Mesendoderm (in vitro differentiated cells): ENCODE measurements around the gene AADAT.

Experiments used
- DNase-seq: peaks from one replicate; pipeline ENCODE4 v3.0.0; 2013
- H2AK5ac ChIP-seq: 2 replicates; pipeline ENCODE4 v1.6.1; 2013; ENCODE audit warnings: low read length, inconsistent platforms
- H2BK120ac ChIP-seq: 2 replicates; pipeline ENCODE4 v1.6.1; 2013; ENCODE audit warnings: low read depth, mild to moderate bottlenecking, low read length, moderate library complexity, mixed read lengths
- H2BK15ac ChIP-seq: replicated peaks from 2 replicates; pipeline ENCODE4 v1.6.1; 2013; ENCODE audit warnings: low read depth, mild to moderate bottlenecking, moderate library complexity
- H2BK5ac ChIP-seq: 2 replicates; pipeline ENCODE4 v1.6.1; 2013; ENCODE audit warnings: low read length, inconsistent platforms
- H3K18ac ChIP-seq: 2 replicates; pipeline ENCODE4 v1.6.1; 2013; ENCODE audit warnings: mild to moderate bottlenecking, low read length, mixed read lengths
- H3K23ac ChIP-seq: one replicate; pipeline ENCODE4 v1.6.1; 2013; ENCODE audit warnings: low read length
- H3K27ac ChIP-seq: 2 replicates; pipeline ENCODE4 v1.5.1; 2013; ENCODE audit warnings: low read depth, mild to moderate bottlenecking, inconsistent platforms, low read length, moderate library complexity
- H3K27me3 ChIP-seq: 2 replicates; pipeline ENCODE4 v1.6.1; 2013; ENCODE audit warnings: low read length, control low read depth, mild to moderate bottlenecking, inconsistent platforms; ENCODE audit not compliant: insufficient read depth, poor library complexity
- H3K36me3 ChIP-seq: 2 replicates; pipeline ENCODE4 v1.6.1; 2013; ENCODE audit warnings: low read length, inconsistent platforms; ENCODE audit not compliant: control insufficient read depth, insufficient read depth
- H3K4ac ChIP-seq: one replicate; pipeline ENCODE4 v1.6.1; 2013; ENCODE audit warnings: low read depth, mild to moderate bottlenecking, low read length, moderate library complexity
- H3K4me1 ChIP-seq: 2 replicates; pipeline ENCODE4 v1.6.1; 2013; ENCODE audit warnings: low read depth, low read length, inconsistent platforms; ENCODE audit not compliant: control insufficient read depth
- H3K4me2 ChIP-seq: 2 replicates; pipeline ENCODE4 v1.6.1; 2013; ENCODE audit warnings: low read length
- H3K4me3 ChIP-seq: 2 replicates; pipeline ENCODE4 v1.5.1; 2013; ENCODE audit warnings: mild to moderate bottlenecking, low read length
- H3K56ac ChIP-seq: one replicate; pipeline ENCODE4 v1.6.1; 2013; ENCODE audit warnings: low read length
- H3K79me1 ChIP-seq: 2 replicates; pipeline ENCODE4 v1.6.1; 2013; ENCODE audit warnings: low read length, inconsistent platforms
- H3K79me2 ChIP-seq: 2 replicates; pipeline ENCODE4 v1.6.1; 2013; ENCODE audit warnings: mild to moderate bottlenecking, low read length; ENCODE audit not compliant: control insufficient read depth, insufficient read depth
- H3K9ac ChIP-seq: 2 replicates; pipeline ENCODE4 v1.6.1; 2013; ENCODE audit warnings: low read length, inconsistent platforms
- H4K5ac ChIP-seq: one replicate; pipeline ENCODE4 v1.6.1; 2013; ENCODE audit warnings: low read length
- H4K8ac ChIP-seq: one replicate; pipeline ENCODE4 v1.6.1; 2013; ENCODE audit warnings: low read depth, mild to moderate bottlenecking, control low read depth, low read length, moderate library complexity
- WGBS: extraction: QIAGEN DNeasy Blood & Tissue Kit; methylation state at CpG from one replicate; pipeline ENCODE4 v1.1.7; 2013; ENCODE audit warnings: low lambda C conversion rate, missing lambda C conversion rate; ENCODE audit not compliant: insufficient coverage; ENCODE audit errors: extremely low coverage; 5-methylcytosine and 5-hydroxymethylcytosine counted together

AADAT gene

DNA sequence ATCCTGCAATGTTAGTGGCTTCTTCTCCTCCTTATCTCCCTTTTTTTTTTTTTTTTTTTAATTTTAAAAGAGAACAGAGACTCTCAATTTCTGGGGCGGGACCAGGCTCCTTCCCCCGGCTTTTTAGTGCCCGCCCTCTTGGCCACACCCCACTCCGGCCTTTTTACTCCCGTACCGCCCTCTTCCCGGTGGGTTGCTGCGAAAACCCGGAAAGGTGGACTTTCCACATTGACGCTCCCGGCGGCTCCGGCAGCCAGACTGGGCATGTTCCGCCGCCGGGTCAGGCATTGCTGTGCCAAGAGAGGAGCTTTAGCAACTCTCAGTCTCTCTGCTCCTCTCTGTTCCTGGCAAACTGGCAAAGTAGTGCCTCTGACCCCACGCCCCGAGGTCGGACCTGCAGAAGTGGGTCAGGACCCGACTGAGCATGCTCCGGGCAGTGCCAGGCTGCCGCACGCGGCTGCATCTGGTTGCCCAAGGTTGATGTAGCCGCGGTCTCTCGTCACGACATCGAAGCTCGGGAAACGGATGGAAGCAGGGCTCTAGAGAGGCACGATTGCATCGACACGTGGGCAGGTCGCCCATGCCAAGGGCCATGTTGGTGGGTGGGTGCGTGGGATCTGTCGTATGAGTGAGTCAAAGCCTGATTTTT is 62.5 kb downstream of the AADAT start:
- Histone ChIP-seq H3K4me3 (peak overlapping the region; percentile 45), H3K23ac (no peak overlapping the region), H3K9ac (peak overlapping the region; percentile 76), H3K56ac (peak overlapping the region; percentile 93), H3K4me1 (peaks cover 2% of the 10 kb centered on the region), H3K79me2 (no peaks in the 10 kb centered on the region), H2BK15ac (no peak overlapping the region), H3K36me3 (no peaks in the 10 kb centered on the region), H2BK120ac (no peak overlapping the region), H4K5ac (no peak overlapping the region), H3K27me3 (no peaks in the 10 kb centered on the region), H3K4ac (no peak overlapping the region), H3K27ac (no peak overlapping the region), H2BK5ac (no peak overlapping the region), H3K79me1 (peaks cover 4% of the 10 kb centered on the region), H3K4me2 (peak overlapping the region; percentile 95), H3K18ac (no peak overlapping the region), H4K8ac (no peak overlapping the region), H2AK5ac (no peak overlapping the region)
- WGBS, result no CpG with 5 or more reads among the region's 37 CpGs
- peak; percentile 98 for DNase-seq

- H3K23ac ChIP-seq, result peak within 1 kb of the TSS; percentile 51
- no peak within 1 kb of the TSS for H2AK5ac ChIP-seq
- H3K56ac ChIP-seq, result peak within 1 kb of the TSS; percentile 93
- H3K27ac ChIP-seq, result peak within 1 kb of the TSS; percentile 96
- H3K79me2 ChIP-seq, result no peaks in the 10 kb centered on the region
- peak within 1 kb of the TSS; percentile 56 for H2BK5ac ChIP-seq
- H3K18ac ChIP-seq, result peak within 1 kb of the TSS; percentile 98
- peak; percentile 94 for DNase-seq
- H3K9ac ChIP-seq, result peak within 1 kb of the TSS; percentile 94
- peaks cover 2% of the 10 kb centered on the region for H3K4me1 ChIP-seq
- H3K36me3 ChIP-seq, result no peaks in the 10 kb centered on the region
- no peak within 1 kb of the TSS for H2BK15ac ChIP-seq
- peak within 1 kb of the TSS; percentile 97 for H3K4ac ChIP-seq
- H3K79me1 ChIP-seq, result peaks cover 4% of the 10 kb centered on the region
- H3K4me2 ChIP-seq, result peak within 1 kb of the TSS; percentile 83
- no peak within 1 kb of the TSS for H4K5ac ChIP-seq
- H2BK120ac ChIP-seq, result no peak within 1 kb of the TSS
- H3K4me3 ChIP-seq, result peak within 1 kb of the TSS; percentile 86
- no CpG with 5 or more reads among the region's 86 CpGs for WGBS
- H3K27me3 ChIP-seq, result no peaks in the 10 kb centered on the region
- peak within 1 kb of the TSS; percentile 66 for H4K8ac ChIP-seq
Observed at GRCh38 chr4:170026253-170027021, 63.3 kb downstream of the AADAT start, which contains the start of gene MFAP3L. MFAP3L (minus strand) TSS chr4:170026395; CDS start chr4:170005877, 20,518 bp downstream.

DNA sequence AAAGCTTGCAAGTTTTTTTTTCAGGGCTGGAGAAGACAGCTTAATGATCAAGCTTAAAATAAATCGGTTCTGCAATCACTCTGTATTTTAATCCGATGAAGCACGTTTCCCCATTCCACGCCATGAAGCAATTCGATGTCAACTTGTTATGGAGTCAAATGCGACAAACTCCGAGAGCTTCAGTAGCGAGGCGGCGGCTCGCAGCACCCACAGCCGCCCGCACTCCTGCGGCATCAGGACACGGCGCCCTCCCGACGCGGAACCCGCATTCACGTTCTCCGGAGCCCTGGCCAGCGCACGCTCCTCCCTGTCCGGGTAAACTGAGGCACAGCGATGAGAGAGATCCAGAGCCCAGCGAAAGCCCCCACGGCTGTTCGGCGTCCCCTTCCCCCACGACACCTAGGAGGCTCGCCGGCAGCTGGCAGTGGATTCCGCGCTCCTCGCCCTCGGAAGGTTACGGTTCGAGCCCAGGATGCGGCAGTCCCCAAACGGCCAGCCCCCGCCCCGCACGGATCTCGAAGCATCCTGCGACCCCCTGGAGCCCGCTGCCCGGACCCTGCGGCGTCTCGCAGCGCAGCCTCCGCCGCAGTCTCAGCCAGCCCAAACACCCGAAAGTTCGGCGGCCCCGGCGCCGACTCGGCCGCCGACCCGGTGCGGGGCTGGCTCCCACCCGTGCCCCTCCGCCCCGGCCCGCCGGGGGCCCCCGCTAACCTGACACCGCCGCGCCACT is 64.1 kb downstream of the AADAT start:
- peak overlapping the region; percentile 73 for H3K9ac ChIP-seq
- peak overlapping the region; percentile 61 for H3K4ac ChIP-seq
- H2BK120ac ChIP-seq, result no peak overlapping the region
- no peak overlapping the region for H2BK15ac ChIP-seq
- H2BK5ac ChIP-seq, result no peak overlapping the region
- WGBS, result no CpG with 5 or more reads among the region's 74 CpGs
- peak overlapping the region; percentile 75 for H3K18ac ChIP-seq
- peak overlapping the region; percentile 72 for H3K4me2 ChIP-seq
- H3K27me3 ChIP-seq, result no peaks in the 10 kb centered on the region
- peak; percentile 40 for DNase-seq
- no peak overlapping the region for H4K5ac ChIP-seq
- H3K79me2 ChIP-seq, result no peaks in the 10 kb centered on the region
- no peak overlapping the region for H4K8ac ChIP-seq
- peak overlapping the region; percentile 88 for H3K56ac ChIP-seq
- peak overlapping the region; percentile 51 for H3K23ac ChIP-seq
- no peak overlapping the region for H2AK5ac ChIP-seq
- H3K79me1 ChIP-seq, result peaks cover 4% of the 10 kb centered on the region
- H3K27ac ChIP-seq, result peak overlapping the region; percentile 28
- no peaks in the 10 kb centered on the region for H3K36me3 ChIP-seq
- peaks cover 2% of the 10 kb centered on the region for H3K4me1 ChIP-seq
- peak overlapping the region; percentile 59 for H3K4me3 ChIP-seq

- Histone ChIP-seq H3K4me2 (no peak overlapping the region), H3K4ac (no peak overlapping the region), H3K18ac (no peak overlapping the region), H3K56ac (no peak overlapping the region), H3K23ac (no peak overlapping the region), H4K5ac (no peak overlapping the region), H3K27ac (no peak overlapping the region), H4K8ac (no peak overlapping the region), H2BK120ac (no peak overlapping the region), H3K79me1 (peaks cover 8% of the 10 kb centered on the region), H3K27me3 (no peaks in the 10 kb centered on the region), H2BK5ac (no peak overlapping the region), H2AK5ac (no peak overlapping the region), H3K79me2 (no peaks in the 10 kb centered on the region), H3K4me1 (peaks cover 4% of the 10 kb centered on the region), H3K9ac (no peak overlapping the region), H3K4me3 (no peak overlapping the region), H2BK15ac (no peak overlapping the region), H3K36me3 (no peaks in the 10 kb centered on the region)
- no CpG with 5 or more reads among the region's 2 CpGs for WGBS
- no peak for DNase-seq
Observed at GRCh38 chr4:170022211-170022610, 67.5 kb downstream of the AADAT start.

DNA sequence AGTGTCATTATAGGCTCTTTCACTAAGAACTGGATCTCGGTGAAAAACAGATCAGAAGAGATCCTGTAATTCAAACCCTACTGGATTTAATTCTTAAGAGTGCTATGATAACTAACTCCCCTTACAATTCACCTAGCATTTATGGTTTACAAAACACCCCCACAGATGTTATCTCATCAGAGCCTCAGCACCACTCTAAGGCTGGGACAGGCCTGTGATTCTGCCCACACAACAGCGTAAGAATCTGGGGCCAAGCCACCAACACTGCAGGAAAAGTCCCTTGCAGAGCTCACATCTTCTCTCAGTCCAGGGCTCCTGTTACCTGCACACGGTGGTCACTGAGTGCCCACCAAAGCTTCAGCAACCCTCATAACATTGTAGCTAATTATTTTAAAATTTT is 72.5 kb downstream of the AADAT start:
- WGBS, result no CpG with 5 or more reads among the region's 3 CpGs
- H3K36me3 ChIP-seq, result no peaks in the 10 kb centered on the region
- peaks cover 2% of the 10 kb centered on the region for H3K79me2 ChIP-seq
- no peak overlapping the region for H3K23ac ChIP-seq
- H3K4me2 ChIP-seq, result no peak overlapping the region
- peaks cover 4% of the 10 kb centered on the region for H3K79me1 ChIP-seq
- no peak overlapping the region for H2BK15ac ChIP-seq
- DNase-seq, result no peak
- no peak overlapping the region for H3K4ac ChIP-seq
- no peak overlapping the region for H3K27ac ChIP-seq
- no peak overlapping the region for H4K5ac ChIP-seq
- no peak overlapping the region for H3K4me3 ChIP-seq
- no peak overlapping the region for H3K9ac ChIP-seq
- H3K18ac ChIP-seq, result no peak overlapping the region
- H4K8ac ChIP-seq, result no peak overlapping the region
- no peaks in the 10 kb centered on the region for H3K27me3 ChIP-seq
- H3K56ac ChIP-seq, result no peak overlapping the region
- H2AK5ac ChIP-seq, result no peak overlapping the region
- H3K4me1 ChIP-seq, result peaks cover 8% of the 10 kb centered on the region
- H2BK120ac ChIP-seq, result no peak overlapping the region
- no peak overlapping the region for H2BK5ac ChIP-seq
